IPS DF 6.9 (cell line): Measurements from ENCODE around the gene DYTN.
A peak's percentile ranks its signal among the peaks of the same experiment; 100 is the strongest.

Source experiments
- DNase-seq: peaks from one replicate; pipeline ENCODE4 v3.0.0-alpha.2; 2013; ENCODE audit warnings: low read depth, low spot score
- H3K27ac ChIP-seq: one replicate; pipeline ENCODE4 v1.5.1; 2013; ENCODE audit warnings: low read length, control low read depth
- H3K27me3 ChIP-seq: 2 replicates; pipeline ENCODE4 v1.6.1; 2013; ENCODE audit warnings: mild to moderate bottlenecking, low read length; ENCODE audit not compliant: control insufficient read depth, insufficient read depth
- H3K36me3 ChIP-seq: 2 replicates; pipeline ENCODE4 v1.6.1; 2013; ENCODE audit warnings: low read length; ENCODE audit not compliant: control insufficient read depth, insufficient read depth
- H3K4me1 ChIP-seq: 2 replicates; pipeline ENCODE4 v1.6.1; 2013; ENCODE audit warnings: low read length; ENCODE audit not compliant: control insufficient read depth, insufficient read depth
- H3K4me3 ChIP-seq: 2 replicates; pipeline ENCODE4 v1.5.1; 2013; ENCODE audit warnings: mild to moderate bottlenecking, low read length
- H3K9me3 ChIP-seq: 2 replicates; pipeline ENCODE4 v1.6.1; 2013; ENCODE audit warnings: low read length, inconsistent platforms; ENCODE audit not compliant: control insufficient read depth, insufficient read depth
- WGBS: extraction: QIAGEN DNeasy Blood & Tissue Kit; methylation state at CpG from one replicate; pipeline ENCODE4 v1.1.7; 2013; ENCODE audit warnings: mixed read lengths, missing lambda C conversion rate; ENCODE audit not compliant: insufficient read length, insufficient coverage; 5-methylcytosine and 5-hydroxymethylcytosine counted together

The DYTN gene

GRCh38 chr2:206700156-206700555 lies 18.0 kb downstream of the DYTN start:
- Histone ChIP-seq H3K9me3 (no peaks in the 10 kb centered on the region), H3K27ac (no peak overlapping the region), H3K27me3 (no peaks in the 10 kb centered on the region), H3K36me3 (no peaks in the 10 kb centered on the region), H3K4me3 (no peak overlapping the region), H3K4me1 (no peaks in the 10 kb centered on the region)
- no peak for DNase-seq
- no CpG with 5 or more reads among the region's 8 CpGs for WGBS

DNA sequence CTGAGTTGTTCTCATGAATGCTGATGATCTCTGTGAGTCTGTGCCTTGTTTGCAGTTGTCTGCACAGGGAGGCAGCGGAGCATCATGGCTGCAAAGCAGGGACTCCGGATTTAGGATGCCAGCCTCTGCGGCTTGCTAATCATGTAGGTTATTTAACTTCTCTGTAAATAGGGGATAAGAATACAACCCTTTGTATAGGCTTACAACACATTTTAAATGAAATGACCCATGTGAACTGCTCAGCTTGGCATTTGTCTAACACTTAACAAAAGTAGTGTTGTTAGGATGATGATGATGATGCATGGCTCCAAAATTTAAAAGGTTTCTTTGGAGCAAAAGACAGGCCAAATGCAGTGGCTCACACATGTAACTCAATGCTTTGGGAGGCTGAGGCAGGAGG lies 19.4 kb downstream of the DYTN start:
- Histone ChIP-seq H3K27ac (no peak overlapping the region), H3K4me3 (no peak overlapping the region), H3K36me3 (no peaks in the 10 kb centered on the region), H3K4me1 (no peaks in the 10 kb centered on the region), H3K9me3 (no peaks in the 10 kb centered on the region), H3K27me3 (no peaks in the 10 kb centered on the region)
- DNase-seq, result no peak
- no CpG with 5 or more reads among the region's 3 CpGs for WGBS

DNA sequence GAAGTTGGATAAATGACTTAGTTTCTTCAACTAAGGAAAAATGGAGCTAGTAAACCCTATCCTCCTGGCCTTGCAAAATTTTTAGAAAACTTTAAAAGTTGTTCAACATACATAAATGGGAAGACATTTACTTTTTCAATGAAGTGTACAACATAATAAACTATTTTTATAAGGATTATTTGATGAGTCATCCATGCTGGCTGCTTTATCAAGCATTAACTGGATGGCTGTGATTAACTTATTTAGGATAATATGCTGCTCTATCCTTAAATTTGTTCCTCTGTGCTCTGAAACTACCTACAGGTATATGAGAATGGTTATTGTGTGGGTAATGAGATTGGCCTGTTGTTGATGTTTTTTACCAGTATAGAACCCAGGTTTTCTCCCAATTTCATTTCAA lies 21.3 kb downstream of the DYTN start:
- no peak for DNase-seq

DNA sequence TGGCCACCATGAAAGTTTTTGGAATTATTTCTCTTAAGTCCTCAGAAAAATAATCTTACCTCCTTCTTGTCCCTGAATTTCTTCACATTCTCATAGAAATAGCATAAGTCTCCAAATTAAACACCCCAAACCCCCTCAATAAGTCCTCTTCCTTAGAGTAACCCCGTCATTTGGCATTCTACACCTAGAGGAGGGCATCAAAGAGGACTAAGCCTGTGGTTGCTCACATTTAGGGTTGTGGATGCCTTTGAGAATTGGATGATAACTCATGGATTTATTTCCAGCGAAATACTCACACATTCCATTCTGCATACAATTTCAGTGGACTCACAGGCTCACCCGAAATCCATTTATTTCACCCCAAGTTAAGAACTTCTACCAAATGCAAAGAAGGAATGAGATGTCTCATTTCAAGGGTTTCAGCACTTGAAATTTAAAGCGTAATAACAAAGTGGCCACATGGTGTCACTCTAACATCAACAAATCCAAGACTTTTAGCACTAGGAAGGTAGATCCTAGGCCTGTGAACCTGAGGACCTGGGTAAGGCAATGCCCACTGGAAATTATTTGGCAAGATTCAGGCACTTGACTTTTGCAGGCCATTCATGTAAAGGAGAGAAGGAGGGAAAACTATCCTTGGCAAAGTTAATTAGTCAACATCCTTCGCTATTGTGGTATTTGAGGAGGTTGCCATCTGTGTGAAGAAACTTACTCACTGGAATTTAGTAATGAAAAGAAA lies 24.6 kb downstream of the DYTN start:
- Histone ChIP-seq H3K36me3 (no peaks in the 10 kb centered on the region), H3K9me3 (no peaks in the 10 kb centered on the region), H3K4me1 (no peaks in the 10 kb centered on the region), H3K4me3 (no peak overlapping the region), H3K27ac (no peak overlapping the region), H3K27me3 (no peaks in the 10 kb centered on the region)
- WGBS, result no CpG with 5 or more reads among the region's 5 CpGs
- peak; percentile 41 for DNase-seq

More for the DNA sequence above, 21.3 kb downstream of the DYTN start:
- Histone ChIP-seq H3K4me1 (no peaks in the 10 kb centered on the region), H3K9me3 (no peaks in the 10 kb centered on the region), H3K27me3 (no peaks in the 10 kb centered on the region), H3K27ac (no peak overlapping the region), H3K36me3 (no peaks in the 10 kb centered on the region), H3K4me3 (no peak overlapping the region)

GRCh38 chr2:206692971-206693370 lies 25.2 kb downstream of the DYTN start:
- H3K36me3 ChIP-seq, result no peaks in the 10 kb centered on the region
- DNase-seq, result no peak
- no peaks in the 10 kb centered on the region for H3K9me3 ChIP-seq
- no CpG with 5 or more reads among the region's 7 CpGs for WGBS
- no peaks in the 10 kb centered on the region for H3K27me3 ChIP-seq
- H3K4me3 ChIP-seq, result no peak overlapping the region
- H3K27ac ChIP-seq, result no peak overlapping the region
- no peaks in the 10 kb centered on the region for H3K4me1 ChIP-seq

DNA sequence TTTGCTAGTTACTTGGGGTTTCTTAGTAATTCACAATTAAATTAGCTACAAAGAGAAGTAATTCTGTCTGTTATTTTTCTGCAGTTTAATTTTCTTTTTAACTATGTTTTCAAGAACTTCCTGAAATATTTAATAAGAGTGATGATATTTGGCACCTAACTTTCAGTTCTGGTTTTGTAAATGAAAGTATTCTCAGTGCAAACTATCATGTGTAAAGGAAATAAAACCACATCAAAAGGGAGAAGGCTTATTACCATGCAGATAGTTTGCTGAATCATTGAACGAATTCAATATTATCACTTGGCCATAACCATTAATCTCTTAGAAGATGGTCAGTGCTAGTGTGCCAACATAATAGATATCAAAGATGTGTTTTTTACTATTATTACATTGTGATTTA lies 29.2 kb downstream of the DYTN start:
- H3K36me3 ChIP-seq, result no peaks in the 10 kb centered on the region
- H3K27me3 ChIP-seq, result no peaks in the 10 kb centered on the region
- no peaks in the 10 kb centered on the region for H3K9me3 ChIP-seq
- no peaks in the 10 kb centered on the region for H3K4me1 ChIP-seq
- H3K27ac ChIP-seq, result no peak overlapping the region
- H3K4me3 ChIP-seq, result no peak overlapping the region
- WGBS, result no CpG with 5 or more reads among the region's 1 CpG
- DNase-seq, result no peak

DNA sequence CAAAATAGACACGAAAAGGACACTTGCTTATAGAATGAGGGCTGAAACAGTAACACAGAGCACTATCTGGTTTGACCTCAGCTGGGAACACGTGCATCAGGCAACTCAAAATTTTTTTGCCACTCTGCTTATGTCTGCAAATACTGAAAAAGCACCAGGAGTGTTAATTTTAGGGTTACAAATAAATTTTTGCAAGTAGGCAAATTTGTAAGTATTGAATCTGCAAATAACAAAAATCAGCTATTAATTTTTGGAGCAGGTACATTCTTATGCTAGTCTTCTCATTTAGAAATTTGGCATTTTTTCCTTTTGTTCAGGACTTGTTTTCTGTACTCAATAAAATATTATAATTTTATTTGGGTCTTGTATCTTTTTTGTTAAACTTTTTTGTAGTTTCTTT lies 29.7 kb downstream of the DYTN start:
- no peaks in the 10 kb centered on the region for H3K4me1 ChIP-seq
- H3K36me3 ChIP-seq, result no peaks in the 10 kb centered on the region
- WGBS, result no CpG with 5 or more reads among the region's 2 CpGs
- no peak overlapping the region for H3K27ac ChIP-seq
- H3K9me3 ChIP-seq, result no peaks in the 10 kb centered on the region
- H3K27me3 ChIP-seq, result no peaks in the 10 kb centered on the region
- H3K4me3 ChIP-seq, result no peak overlapping the region
- no peak for DNase-seq

DNA sequence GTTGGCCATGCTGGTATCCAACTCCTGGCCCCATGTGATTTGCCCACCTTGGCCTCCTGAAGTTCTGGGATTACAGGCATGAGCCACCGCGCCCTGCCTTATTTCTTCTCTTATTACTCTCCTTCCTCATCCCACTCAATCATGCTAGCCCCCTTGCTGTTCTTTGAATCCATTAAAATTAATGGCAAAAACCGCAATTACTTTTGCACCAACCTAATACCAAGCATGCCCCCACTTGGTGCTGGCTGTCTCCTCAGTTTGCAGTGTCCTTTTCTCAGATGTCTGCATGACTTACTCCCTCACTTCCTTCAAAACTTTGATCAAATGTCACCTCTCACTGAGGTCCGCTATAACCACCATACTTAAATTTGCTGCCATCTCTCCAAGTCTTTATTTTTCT lies 34.6 kb downstream of the DYTN start:
- WGBS, result no CpG with 5 or more reads among the region's 4 CpGs
- H3K27me3 ChIP-seq, result no peaks in the 10 kb centered on the region
- H3K36me3 ChIP-seq, result no peaks in the 10 kb centered on the region
- DNase-seq, result no peak
- H3K27ac ChIP-seq, result no peak overlapping the region
- no peak overlapping the region for H3K4me3 ChIP-seq
- no peaks in the 10 kb centered on the region for H3K9me3 ChIP-seq
- H3K4me1 ChIP-seq, result no peaks in the 10 kb centered on the region

DNA sequence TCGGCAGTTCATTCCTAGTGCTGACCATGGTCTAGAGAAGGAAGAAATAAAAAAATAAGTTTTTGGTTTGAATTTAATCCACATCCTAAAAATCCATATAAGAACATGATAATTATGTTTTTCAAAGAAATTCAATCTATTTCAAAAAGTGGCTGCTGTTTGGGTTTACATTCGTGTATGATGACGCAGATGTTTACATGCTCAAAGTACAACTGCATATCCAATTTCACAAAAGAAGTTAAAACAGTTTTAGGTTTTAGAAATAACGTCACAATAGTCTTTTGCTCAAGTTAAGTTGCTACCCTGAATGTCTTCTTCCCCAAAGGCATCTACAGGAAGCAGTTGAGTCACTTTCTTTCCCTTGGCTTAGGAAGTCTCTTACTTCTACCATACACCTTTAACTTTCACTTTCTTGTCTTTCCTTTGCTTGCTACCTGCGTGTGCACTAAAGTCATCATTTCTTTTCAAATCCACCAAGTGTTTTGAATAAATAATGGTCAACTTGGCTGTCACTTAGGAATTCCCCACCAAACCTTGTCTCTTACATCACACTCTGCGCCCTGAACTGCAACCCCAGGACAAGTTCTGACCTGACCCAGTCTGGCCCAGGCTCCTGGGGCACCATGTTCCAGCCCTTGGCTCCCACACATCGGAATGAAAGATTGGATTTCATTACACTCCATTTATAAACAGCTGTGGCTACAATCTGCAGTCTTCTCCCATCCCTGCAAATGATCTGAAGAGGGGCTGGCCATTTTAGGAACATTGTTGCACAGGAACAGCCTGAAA lies 47.5 kb downstream of the DYTN start:
- no peak overlapping the region for H3K27ac ChIP-seq
- H3K36me3 ChIP-seq, result no peaks in the 10 kb centered on the region
- H3K4me3 ChIP-seq, result no peak overlapping the region
- DNase-seq, result no peak
- whole genome bisulfite sequencing, result no CpG with 5 or more reads among the region's 7 CpGs
- H3K9me3 ChIP-seq, result no peaks in the 10 kb centered on the region
- H3K4me1 ChIP-seq, result no peaks in the 10 kb centered on the region
- H3K27me3 ChIP-seq, result no peaks in the 10 kb centered on the region

DNA sequence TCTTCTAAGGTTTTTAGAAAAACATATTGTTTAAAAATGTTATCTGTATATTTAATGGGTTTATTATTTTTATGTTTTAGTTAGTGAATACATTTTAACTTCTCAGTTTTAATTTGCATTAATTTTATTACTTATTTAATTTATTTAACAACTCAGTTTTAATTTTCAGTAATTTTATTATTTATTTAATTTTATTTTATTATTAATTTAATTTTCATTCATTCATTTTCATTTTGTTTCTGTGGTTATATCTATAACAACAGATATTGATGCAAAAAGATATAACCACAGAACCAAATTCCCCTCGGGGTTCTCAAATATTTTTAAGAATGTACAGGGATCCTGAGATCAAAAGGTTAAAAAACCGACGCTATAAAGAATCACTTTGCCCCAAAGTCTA lies 52.9 kb downstream of the DYTN start:
- Histone ChIP-seq H3K36me3 (no peaks in the 10 kb centered on the region), H3K4me1 (no peaks in the 10 kb centered on the region), H3K27me3 (no peaks in the 10 kb centered on the region), H3K4me3 (no peak overlapping the region), H3K27ac (no peak overlapping the region), H3K9me3 (no peaks in the 10 kb centered on the region)
- DNase-seq, result no peak
- WGBS, result no CpG with 5 or more reads among the region's 3 CpGs

- Histone ChIP-seq H3K36me3 (no peaks in the 10 kb centered on the region), H3K9me3 (no peaks in the 10 kb centered on the region), H3K4me1 (no peaks in the 10 kb centered on the region), H3K27me3 (no peaks in the 10 kb centered on the region), H3K27ac (no peak overlapping the region), H3K4me3 (no peak overlapping the region)
- no CpG with 5 or more reads among the region's 1 CpG for WGBS
- DNase-seq, result no peak
Observed at GRCh38 chr2:206657087-206657486, 61.1 kb downstream of the DYTN start.
